Heart right ventricle (tissue), 16 donors: ENCODE measurements around the gene EXOSC2. TPM values are rescaled to one million over a fixed set of nuclear protein-coding genes. Genes with fewer than 3 reads are reported as not detected.

ENCODE experiments used
- ATAC-seq, 8 donors: fragments of 200-7000 bp; cut with Tn5 transposase; one replicate each; pipeline ENCODE4 v1.9.1; 2020; ENCODE audit warnings: mild to moderate bottlenecking in 8 of 8, moderate library complexity in 8 of 8, moderate number of reproducible peaks in 1 of 8
- DNase-seq, 2 donors: peaks; one replicate each; pipeline ENCODE4 v3.0.0-alpha.2; 2020
- H3K27ac ChIP-seq, 10 donors: fragments of 200-600 bp; sonication (generic) in 2 of 10; one replicate each; pipeline versions ENCODE4 v1.5.0 to v1.8.0; 2020 to 2022; ENCODE audit warnings: mild to moderate bottlenecking in 3 of 10
- H3K27me3 ChIP-seq, 7 donors: fragments of 200-600 bp; one replicate each; pipeline ENCODE4 v1.8.0; 2021 to 2022; ENCODE audit warnings: mild to moderate bottlenecking in 2 of 7
- H3K36me3 ChIP-seq, 9 donors: fragments of 200-600 bp; sonication (generic) in 1 of 9; one replicate each; pipeline versions ENCODE4 v1.5.0 to v1.8.0; 2020 to 2022; ENCODE audit warnings: mild to moderate bottlenecking in 2 of 9
- H3K4me1 ChIP-seq, 9 donors: fragments of 200-600 bp; sonication (generic) in 1 of 9; one replicate each; pipeline versions ENCODE4 v1.5.0 to v1.8.0; 2020 to 2022; ENCODE audit warnings: mild to moderate bottlenecking in 4 of 9
- H3K4me3 ChIP-seq, 10 donors: fragments of 200-600 bp; sonication (generic) in 2 of 10; one replicate each; pipeline versions ENCODE4 v1.5.0 to v1.8.0; 2020 to 2022; ENCODE audit warnings: mild to moderate bottlenecking in 7 of 10, moderate library complexity in 2 of 10
- H3K9me3 ChIP-seq, 11 donors: fragments of 200-600 bp in 10 of 11; sonication (generic) in 2 of 11; one replicate each; pipeline versions ENCODE4 v1.5.0 to v1.8.0; 2013 to 2022; ENCODE audit warnings: mild to moderate bottlenecking in 2 of 11, control low read depth in 1 of 11, moderate library complexity in 1 of 11
- WGBS, 2 donors: extraction: QIAGEN DNeasy Blood & Tissue Kit; methylation state at CpG; one replicate each; pipeline ENCODE4 v1.1.7; 2013; ENCODE audit warnings: inconsistent platforms in 1 of 2; 5-methylcytosine and 5-hydroxymethylcytosine counted together
- intact Hi-C, 10 donors: fragments of 100-400 bp; cut with DNase I; formaldehyde crosslinking; loops; one replicate each; pipeline versions ENCODE4 v1.11.1 to v1.14.2; 2022
- polyA plus RNA-seq, 2 donors: library from polyadenylated mRNA; stranded (reverse); fragments of 200-250 nt; gene quantifications; one replicate each; pipeline ENCODE4 v1.2.3, GENCODE V29; 2013
- total RNA-seq, 10 donors: library from RNA; stranded (reverse); fragmentation: NEBNext Ultra II Directional in 3 of 10; extraction: Animal tissue kit (Norgen Biotek cat#: 25700) in 3 of 10; gene quantifications; one replicate each; pipeline versions ENCODE4 v1.2.1 to v1.2.4, GENCODE V29; 2021 to 2023
- TF ChIP-seq, protein P1 (sequence below), 9 donors: fragments of 200-600 bp; sonication (generic) in 2 of 9; IDR thresholded peaks; one replicate each; pipeline versions ENCODE4 v1.5.0 to v1.8.0; 2021 to 2022; ENCODE audit warnings: antibody characterized with exemption in 9 of 9, mild to moderate bottlenecking in 5 of 9, moderate library complexity in 1 of 9
- donor health status: Arrhythmogenic right ventricular cardiomyopathy.
- donor health status: ischemic (EF 13 %, LVEDD 7.1; RV severe dilation, severe dysfunction).
- donor health status: healthy with polysubstance abuse.
- donor health status: DM: no; HTN: yes; CAD: no.
- donor health status: DM: no; HTN: no; CAD: no.
- donor health status: ischemic (EF 25% LVEDD 6.9; RV normal size, moderate dysfunction).
- donor health status: ischemic (EF 25% LVEDD 5.7; RV mildly dilated, moderate dysfunction).
- donor health status: healthy.
- donor health status: DM: yes; HTN: yes; CAD: no.
- donor health status: Ischemic cardiomyopathy.
- donor health status: ischemic (EF 35%, LVEDD 5.7; RV mildly dilated, moderate dysfunction).
- donor health status: nonischemic (EF 11% LVEDD 7.7; RV severe dilation, severe dysfunction).
- donor health status: DM: yes; HTN: yes; CAD: no.
- donor health status: PGD.
- donor health status: ischemic (EF 29% LVEDD 5.4; RV normal size, mild dysfunction).
- donor health status: nonischemic (EF 23%, LVEDD 6.1; RV moderate dilation, normal function).

The EXOSC2 gene
- total and polyA plus RNA-seq, 12 donors, result 10.8 to 17.7 (median 13.1) TPM

DNA sequence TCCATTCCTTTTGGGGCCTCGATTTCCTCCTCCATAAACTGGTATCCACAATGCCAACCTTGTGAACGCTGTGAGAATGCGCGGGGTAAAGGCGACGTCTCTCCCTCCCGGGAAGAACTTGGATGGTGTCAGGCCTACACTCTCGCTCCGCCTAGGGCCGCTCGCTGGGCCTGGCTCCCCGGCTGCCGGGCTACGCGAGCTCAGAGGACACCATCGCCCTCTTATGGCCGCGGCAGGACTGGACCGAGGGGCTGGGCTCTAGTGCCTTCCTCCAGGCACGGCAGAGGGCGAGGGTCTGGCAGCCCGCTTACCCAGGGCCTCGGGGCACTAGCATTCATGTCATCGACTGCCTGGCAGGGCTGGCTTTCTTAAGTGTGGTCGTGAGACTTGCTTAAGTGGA lies 1.3 kb upstream of the EXOSC2 start:
- TF ChIP-seq, protein P1, sequence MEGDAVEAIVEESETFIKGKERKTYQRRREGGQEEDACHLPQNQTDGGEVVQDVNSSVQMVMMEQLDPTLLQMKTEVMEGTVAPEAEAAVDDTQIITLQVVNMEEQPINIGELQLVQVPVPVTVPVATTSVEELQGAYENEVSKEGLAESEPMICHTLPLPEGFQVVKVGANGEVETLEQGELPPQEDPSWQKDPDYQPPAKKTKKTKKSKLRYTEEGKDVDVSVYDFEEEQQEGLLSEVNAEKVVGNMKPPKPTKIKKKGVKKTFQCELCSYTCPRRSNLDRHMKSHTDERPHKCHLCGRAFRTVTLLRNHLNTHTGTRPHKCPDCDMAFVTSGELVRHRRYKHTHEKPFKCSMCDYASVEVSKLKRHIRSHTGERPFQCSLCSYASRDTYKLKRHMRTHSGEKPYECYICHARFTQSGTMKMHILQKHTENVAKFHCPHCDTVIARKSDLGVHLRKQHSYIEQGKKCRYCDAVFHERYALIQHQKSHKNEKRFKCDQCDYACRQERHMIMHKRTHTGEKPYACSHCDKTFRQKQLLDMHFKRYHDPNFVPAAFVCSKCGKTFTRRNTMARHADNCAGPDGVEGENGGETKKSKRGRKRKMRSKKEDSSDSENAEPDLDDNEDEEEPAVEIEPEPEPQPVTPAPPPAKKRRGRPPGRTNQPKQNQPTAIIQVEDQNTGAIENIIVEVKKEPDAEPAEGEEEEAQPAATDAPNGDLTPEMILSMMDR (IDR thresholded peaks at IDR 0.05), result peak in 7 of 9 donors; percentile 15 to 48 (median 26)
- intact Hi-C loops, result loop anchor here in 1 of 10 donors (10.0 kb wide), 1 partner anchor 422 kb away; no protein-coding TSS in a partner anchor
- no peak overlapping the region for H3K27ac ChIP-seq
- DNase-seq, result peak in 1 of 2 donors; percentile 44
- no peaks in the 10 kb centered on the region for H3K27me3 ChIP-seq
- 23 to 34% methylated on average over 25 of the region's 25 CpGs for WGBS, 2 donors
- H3K4me3 ChIP-seq, result peak overlapping the region in 1 of 10 donors; percentile 66
- ATAC-seq, result peak in 5 of 8 donors; percentile 20 to 51 (median 30)
- no peaks in the 10 kb centered on the region for H3K9me3 ChIP-seq
- peaks cover 0 to 30% (median 21%) of the 10 kb centered on the region in 9 donors for H3K4me1 ChIP-seq
- H3K36me3 ChIP-seq, result peaks cover 0 to 22% (median 8%) of the 10 kb centered on the region in 9 donors

DNA sequence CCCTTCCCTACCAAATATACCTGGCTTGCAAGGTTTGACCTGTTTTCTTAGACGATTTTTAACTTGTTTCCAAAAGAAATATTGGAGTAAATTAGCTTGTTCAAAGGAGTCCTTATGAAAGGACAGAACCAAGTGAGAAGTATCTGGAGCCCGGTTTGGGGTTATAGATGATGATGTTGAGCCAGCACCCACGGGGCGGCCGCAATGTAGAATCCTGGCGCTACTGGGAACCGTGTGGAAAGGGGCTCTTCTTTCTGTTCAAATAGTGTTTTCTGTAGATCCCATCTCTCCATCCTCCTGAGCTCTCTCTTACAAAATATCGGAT lies 517 bp upstream of the EXOSC2 start:
- ATAC-seq (peak in 3 of 8 donors; percentile 3 to 7 (median 4)), DNase-seq (no peak)
- TF ChIP-seq, protein P1 (IDR thresholded peaks at IDR 0.05), result no peak
- intact Hi-C loops, result loop anchor here in 1 of 10 donors (10.0 kb wide), 1 partner anchor 422 kb away; no protein-coding TSS in a partner anchor
- Histone ChIP-seq H3K4me3 (peak overlapping the region; percentile 4 to 84 (median 75)), H3K4me1 (peaks cover 0 to 30% (median 21%) of the 10 kb centered on the region in 9 donors), H3K27ac (peak overlapping the region in 7 of 10 donors; percentile 22 to 74 (median 63)), H3K36me3 (peaks cover 0 to 30% (median 11%) of the 10 kb centered on the region in 9 donors), H3K27me3 (no peaks in the 10 kb centered on the region), H3K9me3 (no peaks in the 10 kb centered on the region)
- WGBS, 2 donors, result 4 to 5% methylated on average over 8 of the region's 8 CpGs

DNA sequence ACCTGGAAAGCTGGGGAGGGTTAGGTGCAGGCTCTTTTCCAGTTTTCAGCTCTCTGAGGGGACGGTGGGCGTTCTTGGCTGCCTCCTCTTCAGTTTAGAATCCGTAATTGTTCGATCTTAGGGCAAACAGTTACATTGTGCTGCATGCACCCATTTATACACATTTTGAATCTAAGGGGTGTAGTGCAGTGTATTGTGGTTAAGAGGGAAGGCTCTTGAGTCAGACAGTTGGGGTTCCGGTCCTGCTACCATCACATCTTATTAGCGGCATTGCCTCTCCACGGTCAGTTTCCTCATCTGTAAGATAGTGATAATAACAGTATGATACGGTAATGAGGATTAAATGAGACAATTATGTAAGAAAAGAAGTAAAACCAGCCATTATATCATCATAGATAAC lies 625 bp downstream of the EXOSC2 start:
- Histone ChIP-seq H3K4me1 (peaks cover 0 to 30% (median 21%) of the 10 kb centered on the region in 9 donors), H3K4me3 (peak overlapping the region; percentile 24 to 84 (median 75)), H3K27me3 (no peaks in the 10 kb centered on the region), H3K9me3 (no peaks in the 10 kb centered on the region), H3K36me3 (peaks cover 0 to 41% (median 22%) of the 10 kb centered on the region in 9 donors), H3K27ac (peak overlapping the region in 6 of 10 donors; percentile 7 to 72 (median 53))
- intact Hi-C loops, result loop anchor here in 1 of 10 donors (10.0 kb wide), 1 partner anchor 421 kb away; no protein-coding TSS in a partner anchor
- TF ChIP-seq, protein P1 (IDR thresholded peaks at IDR 0.05), result no peak
- DNase-seq (no peak), ATAC-seq (no peak)
- 1 to 4% methylated on average over 8 of the region's 8 CpGs for WGBS, 2 donors

DNA sequence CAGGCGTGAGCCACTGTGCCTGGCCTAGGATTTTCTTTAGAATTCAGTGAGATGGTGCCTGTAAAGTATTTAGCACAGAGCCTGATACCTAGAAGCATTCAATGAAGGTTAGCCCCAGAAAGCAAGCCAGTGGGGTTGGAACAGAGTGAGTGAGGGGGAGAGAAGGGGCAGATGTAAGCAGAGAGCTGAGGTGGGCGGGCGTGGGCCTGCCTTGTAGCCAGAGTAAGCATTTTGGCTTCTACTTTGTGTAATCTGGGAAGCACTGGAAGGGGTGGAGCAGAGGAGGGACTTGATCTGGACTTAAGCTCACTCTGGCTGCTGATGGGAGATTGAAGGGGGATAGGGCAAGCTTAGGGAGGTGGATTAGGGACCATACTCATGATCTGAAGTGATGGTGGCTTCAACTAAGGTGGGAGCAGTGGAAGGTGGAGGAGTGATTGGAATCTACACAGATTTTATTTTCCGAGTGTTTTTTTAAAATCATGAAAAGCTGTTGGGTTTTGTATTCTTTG lies 2.6 kb downstream of the EXOSC2 start:
- Histone ChIP-seq H3K9me3 (no peaks in the 10 kb centered on the region), H3K27ac (no peak overlapping the region), H3K4me1 (peaks cover 0 to 34% (median 21%) of the 10 kb centered on the region in 9 donors), H3K4me3 (no peak overlapping the region), H3K36me3 (peaks cover 0 to 59% (median 24%) of the 10 kb centered on the region in 9 donors), H3K27me3 (no peaks in the 10 kb centered on the region)
- intact Hi-C loops, result loop anchor here in 4 of 10 donors (5.0 to 10.0 kb wide), 3 partner anchors 246 to 894 kb away; partner anchors contain the start of gene TOR1B (in 1 of the 4)
- 93% methylated on average over 4 of the region's 4 CpGs for WGBS, 2 donors
- no peak for DNase-seq
- TF ChIP-seq, protein P1 (IDR thresholded peaks at IDR 0.05), result no peak
- no peak for ATAC-seq
